Esophagus muscularis mucosa (tissue), 3 donors: Measurements from ENCODE around the gene CLUH.

Source experiments
- CTCF ChIP-seq, 3 experiments: fragments of 200-600 bp in 2 of 3; fragments of 450-650 bp in 1 of 3; sonication (generic) in 2 of 3; IDR thresholded peaks; one replicate each; pipeline ENCODE4 v1.5.1; 2017 to 2019; ENCODE audit warnings: antibody characterized with exemption in 3 of 3, mild to moderate bottlenecking in 2 of 3, moderate library complexity in 1 of 3
- POLR2A ChIP-seq: fragments of 450-650 bp; IDR thresholded peaks from one replicate; pipeline ENCODE4 v1.6.1; 2017; ENCODE audit warnings: antibody characterized with exemption, moderate library complexity, mild to moderate bottlenecking, low read depth
- POLR2AphosphoS5 ChIP-seq, 2 donors: sonication (generic); formaldehyde crosslinking; IDR thresholded peaks; one replicate each; pipeline ENCODE4 v1.6.1; 2017; ENCODE audit warnings: antibody characterized with exemption in 2 of 2

GRCh38 chr17:2724784-2725164 lies 13.2 kb upstream of the CLUH start:
- TF ChIP-seq POLR2AphosphoS5 (IDR thresholded peaks at IDR 0.05) (no peak), POLR2A (no peak), CTCF (IDR thresholded peaks at IDR 0.05) (peak in 1 of 3 experiments; percentile 19)
